ENCODE measurements around the gene ARHGAP10. TPM values are rescaled to one million over a fixed set of nuclear protein-coding genes. Genes with fewer than 3 reads are reported as not detected.

ARHGAP10 gene
- total and polyA plus RNA-seq, 2 donors (not counting 1 experiment from before 2014, with no cell fraction given) = 0.10 to 0.34 TPM

- Histone ChIP-seq H3K4me2 (replicated peaks; ENCODE audit: low read depth, low read length, poor library complexity, severe bottlenecking) (no peak overlapping the region), H3K27me3 (replicated peaks in 1 of 4; ENCODE audit: control extremely low read depth in 1 of 4, control insufficient read depth in 3 of 4, insufficient read depth in 4 of 4, low read length in 3 of 4) (no peaks in the 10 kb centered on the region), H3K9ac (ENCODE audit: low read length) (no peak overlapping the region), H3K36me3 (replicated peaks in 1 of 2; ENCODE audit: control extremely low read depth in 1 of 2, control insufficient read depth in 1 of 2, extremely low read depth in 1 of 2, insufficient read depth in 2 of 2, low read length in 1 of 2) (no peaks in the 10 kb centered on the region), H3K79me2 (ENCODE audit: control insufficient read depth, insufficient read depth, low read length) (no peaks in the 10 kb centered on the region), H4K20me1 (ENCODE audit: control insufficient read depth, insufficient read depth, low read length, poor library complexity, severe bottlenecking) (no peaks in the 10 kb centered on the region), H2AFZ (ENCODE audit: insufficient read depth, low read depth, low read length, poor library complexity, severe bottlenecking) (no peak overlapping the region), H3K4me1 (ENCODE audit: control insufficient read depth in 2 of 2, insufficient read depth in 2 of 2, low read length in 2 of 2) (peaks cover 10 to 13% of the 10 kb centered on the region in 2 donors), H3K9me3 (ENCODE audit: control extremely low read depth in 1 of 3, control insufficient read depth in 2 of 3, insufficient read depth in 1 of 3, low read length in 2 of 3) (no peaks in the 10 kb centered on the region), H3K27ac (ENCODE audit: low read length in 2 of 2) (no peak overlapping the region), H3K4me3 (ENCODE audit: control extremely low read depth in 1 of 5, extremely low read depth in 1 of 5, insufficient read depth in 1 of 5, low read depth in 2 of 5, low read length in 4 of 5) (no peak overlapping the region)
- intact Hi-C loops (cut with micrococcal nuclease) = no loop called here
- DNase-seq (no peak), ATAC-seq (ENCODE audit: low read depth) (no peak)
- Mint-ChIP-seq H3K9me3 (ENCODE audit: insufficient read depth) (no peaks in the 10 kb centered on the region), H3K27ac (no peak overlapping the region), H3K4me3 (no peak overlapping the region), H3K4me1 (peaks cover 15% of the 10 kb centered on the region), H3K27me3 (no peaks in the 10 kb centered on the region)
- TF ChIP-seq, protein P1, sequence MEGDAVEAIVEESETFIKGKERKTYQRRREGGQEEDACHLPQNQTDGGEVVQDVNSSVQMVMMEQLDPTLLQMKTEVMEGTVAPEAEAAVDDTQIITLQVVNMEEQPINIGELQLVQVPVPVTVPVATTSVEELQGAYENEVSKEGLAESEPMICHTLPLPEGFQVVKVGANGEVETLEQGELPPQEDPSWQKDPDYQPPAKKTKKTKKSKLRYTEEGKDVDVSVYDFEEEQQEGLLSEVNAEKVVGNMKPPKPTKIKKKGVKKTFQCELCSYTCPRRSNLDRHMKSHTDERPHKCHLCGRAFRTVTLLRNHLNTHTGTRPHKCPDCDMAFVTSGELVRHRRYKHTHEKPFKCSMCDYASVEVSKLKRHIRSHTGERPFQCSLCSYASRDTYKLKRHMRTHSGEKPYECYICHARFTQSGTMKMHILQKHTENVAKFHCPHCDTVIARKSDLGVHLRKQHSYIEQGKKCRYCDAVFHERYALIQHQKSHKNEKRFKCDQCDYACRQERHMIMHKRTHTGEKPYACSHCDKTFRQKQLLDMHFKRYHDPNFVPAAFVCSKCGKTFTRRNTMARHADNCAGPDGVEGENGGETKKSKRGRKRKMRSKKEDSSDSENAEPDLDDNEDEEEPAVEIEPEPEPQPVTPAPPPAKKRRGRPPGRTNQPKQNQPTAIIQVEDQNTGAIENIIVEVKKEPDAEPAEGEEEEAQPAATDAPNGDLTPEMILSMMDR (IDR thresholded peaks at IDR 0.05) = no peak
- no peak for TF ChIP-seq EZH2 (IDR thresholded peaks at IDR 0.05; ENCODE audit: borderline replicate concordance, insufficient read depth, low read depth, low read length, poor library complexity, severe bottlenecking)
- ChIA-PET POLR2A (no interaction called here), CTCF (no interaction called here)
- WGBS (ENCODE audit: insufficient coverage) = 98% methylated on average over 8 of the region's 9 CpGs
Measured at GRCh38 chr4:148064451-148064850, 332.6 kb downstream of the ARHGAP10 start.

DNA sequence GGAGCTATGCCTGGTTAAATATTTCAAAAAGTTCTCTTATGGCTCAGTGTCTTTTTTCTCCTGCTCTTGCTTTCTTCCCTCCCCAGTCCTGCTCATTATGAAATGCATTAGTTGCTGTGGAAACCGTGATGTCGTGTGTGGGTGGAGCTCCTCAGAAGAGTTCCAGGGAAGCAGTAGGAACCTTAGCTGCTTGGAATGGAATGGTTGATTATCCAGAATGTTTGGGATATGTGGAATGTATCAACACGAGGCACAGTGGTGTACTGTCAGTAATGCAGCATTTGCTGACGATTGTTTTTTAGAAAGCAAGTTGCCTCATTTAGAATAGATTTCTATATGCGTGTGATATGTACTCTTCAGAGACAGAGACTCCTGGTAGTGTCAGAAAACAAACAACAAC lies 333.2 kb downstream of the ARHGAP10 start:
- intact Hi-C loops (cut with micrococcal nuclease) = no loop called here
- Histone ChIP-seq H3K27ac (ENCODE audit: low read length in 2 of 2) (no peak overlapping the region), H3K36me3 (replicated peaks in 1 of 2; ENCODE audit: control extremely low read depth in 1 of 2, control insufficient read depth in 1 of 2, extremely low read depth in 1 of 2, insufficient read depth in 2 of 2, low read length in 1 of 2) (no peaks in the 10 kb centered on the region), H3K79me2 (ENCODE audit: control insufficient read depth, insufficient read depth, low read length) (no peaks in the 10 kb centered on the region), H3K27me3 (replicated peaks in 1 of 4; ENCODE audit: control extremely low read depth in 1 of 4, control insufficient read depth in 3 of 4, insufficient read depth in 4 of 4, low read length in 3 of 4) (no peaks in the 10 kb centered on the region), H3K4me2 (replicated peaks; ENCODE audit: low read depth, low read length, poor library complexity, severe bottlenecking) (no peak overlapping the region), H2AFZ (ENCODE audit: insufficient read depth, low read depth, low read length, poor library complexity, severe bottlenecking) (no peak overlapping the region), H3K9ac (ENCODE audit: low read length) (no peak overlapping the region), H3K4me1 (ENCODE audit: control insufficient read depth in 2 of 2, insufficient read depth in 2 of 2, low read length in 2 of 2) (peaks cover 10% of the 10 kb centered on the region in 2 donors), H4K20me1 (ENCODE audit: control insufficient read depth, insufficient read depth, low read length, poor library complexity, severe bottlenecking) (no peaks in the 10 kb centered on the region), H3K4me3 (ENCODE audit: control extremely low read depth in 1 of 5, extremely low read depth in 1 of 5, insufficient read depth in 1 of 5, low read depth in 2 of 5, low read length in 4 of 5) (no peak overlapping the region), H3K9me3 (ENCODE audit: control extremely low read depth in 1 of 3, control insufficient read depth in 2 of 3, insufficient read depth in 1 of 3, low read length in 2 of 3) (no peaks in the 10 kb centered on the region)
- ChIA-PET CTCF (no interaction called here), POLR2A (no interaction called here)
- no peak for TF ChIP-seq EZH2 (IDR thresholded peaks at IDR 0.05; ENCODE audit: borderline replicate concordance, insufficient read depth, low read depth, low read length, poor library complexity, severe bottlenecking)
- TF ChIP-seq, protein P1 (IDR thresholded peaks at IDR 0.05) = no peak
- no peak for ATAC-seq (ENCODE audit: low read depth)
- WGBS (ENCODE audit: insufficient coverage) = 91% methylated on average over 3 of the region's 5 CpGs
- Mint-ChIP-seq H3K4me3 (no peak overlapping the region), H3K4me1 (peaks cover 11% of the 10 kb centered on the region), H3K9me3 (ENCODE audit: insufficient read depth) (no peaks in the 10 kb centered on the region), H3K27ac (no peak overlapping the region), H3K27me3 (no peaks in the 10 kb centered on the region)
- DNase-seq = no peak

All from B cell (primary cell).